Measurements from ENCODE around the gene BTBD19. TPM values are rescaled to one million over a fixed set of nuclear protein-coding genes. Genes with fewer than 3 reads are reported as not detected.

BTBD19 gene
- total and polyA plus RNA-seq, 2 of the 4 experiments (the other 2 are of a cell fraction): 0.90 to 17.2 TPM

GRCh38 chr1:44834328-44834727, 26.0 kb downstream of the BTBD19 start:
- H2AK5ac ChIP-seq (ENCODE audit: low read depth, low read length): no peak overlapping the region
- no peak overlapping the region for H3K56ac ChIP-seq (ENCODE audit: extremely low read depth, insufficient read depth, low read length)
- H3K36me3 ChIP-seq (ENCODE audit: control insufficient read depth, insufficient read depth, low read length): no peaks in the 10 kb centered on the region
- H3K9me3 ChIP-seq (ENCODE audit: control insufficient read depth, insufficient read depth, low read length): no peaks in the 10 kb centered on the region
- CTCF ChIA-PET: no interaction called here
- no peak overlapping the region for H4K91ac ChIP-seq (ENCODE audit: insufficient read depth, low read depth, low read length)
- no peaks in the 10 kb centered on the region for H3K27me3 ChIP-seq (ENCODE audit: control insufficient read depth, insufficient read depth, low read length)
- H3K4me3 ChIP-seq (ENCODE audit: insufficient read depth, low read depth, low read length): no peak overlapping the region
- no peaks in the 10 kb centered on the region for H3K4me1 ChIP-seq (ENCODE audit: control insufficient read depth, insufficient read depth, low read length)
- H4K5ac ChIP-seq (ENCODE audit: low read depth, low read length): no peak overlapping the region
- no peak overlapping the region for H2BK20ac ChIP-seq (ENCODE audit: low read depth, low read length)
- no CpG with 5 or more reads among the region's 7 CpGs for WGBS, 2 experiments (ENCODE audit: extremely low coverage in 2 of 2, insufficient read length in 1 of 2)
- no peaks in the 10 kb centered on the region for H3K9me1 ChIP-seq (ENCODE audit: insufficient read depth, low read length)
- H2BK15ac ChIP-seq (ENCODE audit: low read depth, low read length): no peak overlapping the region
- dilution Hi-C loops (cut with HindIII; ENCODE audit: low sequenced_read_pairs, unreplicated experiment) (no loop called here), intact Hi-C loops (cut with micrococcal nuclease) (no loop called here), in situ Hi-C loops (cut with MboI; ENCODE audit: low sequenced_read_pairs) (loop anchor here (10.0 kb wide), 1 partner anchor 470 kb away; no protein-coding TSS in a partner anchor)
- POLR2A ChIA-PET (ENCODE audit: unreplicated experiment): no interaction called here
- H3K9ac ChIP-seq (ENCODE audit: low read depth, low read length): no peak overlapping the region
- no peak overlapping the region for H3K27ac ChIP-seq (ENCODE audit: insufficient read depth, low read length)
- no peak overlapping the region for H2BK120ac ChIP-seq (ENCODE audit: low read depth, low read length)
- H3K18ac ChIP-seq (ENCODE audit: low read depth, low read length): no peak overlapping the region
- H3K14ac ChIP-seq (replicated peaks; ENCODE audit: low read depth, low read length): no peak overlapping the region
- H2AK9ac ChIP-seq (replicated peaks; ENCODE audit: low read depth, low read length, poor library complexity): no peak overlapping the region
- ATAC-seq (ENCODE audit: low read depth) (no peak), DNase-seq (no peak)
- no peak overlapping the region for H4K8ac ChIP-seq (ENCODE audit: low read depth in 2 of 2, low read length in 2 of 2)
- no peak overlapping the region for H3K4ac ChIP-seq (ENCODE audit: low read depth, low read length)
- BruUV-seq (replicated peaks): no TSS peak
- no peak overlapping the region for H3K23ac ChIP-seq (ENCODE audit: low read depth, low read length)
- TF ChIP-seq MAZ (IDR thresholded peaks at IDR 0.05; ENCODE audit: borderline replicate concordance, low read depth, low read length) (no peak), USF2 (IDR thresholded peaks at IDR 0.05; ENCODE audit: low read depth, low read length) (no peak), CTCF (conservative IDR thresholded peaks at IDR 0.05; ENCODE audit: low read depth, low read length) (no peak), RCOR1 (IDR thresholded peaks at IDR 0.05; ENCODE audit: insufficient replicate concordance, low read length) (no peak), CEBPB (IDR thresholded peaks at IDR 0.05; ENCODE audit: low read depth, low read length) (no peak), SMC3 (IDR thresholded peaks at IDR 0.05; ENCODE audit: low read depth, low read length) (no peak), ELK1 (IDR thresholded peaks at IDR 0.05; ENCODE audit: borderline replicate concordance, low read depth, low read length) (no peak), MXI1 (IDR thresholded peaks at IDR 0.05; ENCODE audit: borderline replicate concordance, low read depth, low read length) (no peak)
- no peaks in the 10 kb centered on the region for H4K20me1 ChIP-seq (ENCODE audit: insufficient read depth, low read length)
- H3K4me2 ChIP-seq (ENCODE audit: low read depth, low read length): no peak overlapping the region
- H2BK5ac ChIP-seq (ENCODE audit: low read depth, low read length, poor library complexity, severe bottlenecking): no peak overlapping the region
- no peak overlapping the region for H2AFZ ChIP-seq (replicated peaks; ENCODE audit: low read length, poor library complexity)
- H3K79me1 ChIP-seq (ENCODE audit: low read depth in 1 of 2, low read length in 2 of 2): no peaks in the 10 kb centered on the region

All from IMR-90 (cell line).